MM.1S (cell line): ENCODE data around the gene ATP2A2.

Experiments
- EZH2 ChIP-seq: fragments of 300-600 bp; sonication (generic); optimal IDR thresholded peaks from 2 replicates; pipeline ENCODE3; 2017; ENCODE audit warnings: low read depth, mild to moderate bottlenecking, antibody characterized with exemption, low read length, mixed read lengths
- EZH2phosphoT487 ChIP-seq: fragments of 300-600 bp; sonication (generic); IDR thresholded peaks from 2 replicates; pipeline ENCODE4 v1.6.1; 2018; ENCODE audit warnings: antibody characterized with exemption, low read length
- TF ChIP-seq, protein P1 (sequence below): fragments of 300-600 bp; sonication (generic); IDR thresholded peaks from 2 replicates; pipeline ENCODE4 v1.5.1; 2016; ENCODE audit warnings: antibody characterized with exemption, low read length, mixed read lengths

DNA sequence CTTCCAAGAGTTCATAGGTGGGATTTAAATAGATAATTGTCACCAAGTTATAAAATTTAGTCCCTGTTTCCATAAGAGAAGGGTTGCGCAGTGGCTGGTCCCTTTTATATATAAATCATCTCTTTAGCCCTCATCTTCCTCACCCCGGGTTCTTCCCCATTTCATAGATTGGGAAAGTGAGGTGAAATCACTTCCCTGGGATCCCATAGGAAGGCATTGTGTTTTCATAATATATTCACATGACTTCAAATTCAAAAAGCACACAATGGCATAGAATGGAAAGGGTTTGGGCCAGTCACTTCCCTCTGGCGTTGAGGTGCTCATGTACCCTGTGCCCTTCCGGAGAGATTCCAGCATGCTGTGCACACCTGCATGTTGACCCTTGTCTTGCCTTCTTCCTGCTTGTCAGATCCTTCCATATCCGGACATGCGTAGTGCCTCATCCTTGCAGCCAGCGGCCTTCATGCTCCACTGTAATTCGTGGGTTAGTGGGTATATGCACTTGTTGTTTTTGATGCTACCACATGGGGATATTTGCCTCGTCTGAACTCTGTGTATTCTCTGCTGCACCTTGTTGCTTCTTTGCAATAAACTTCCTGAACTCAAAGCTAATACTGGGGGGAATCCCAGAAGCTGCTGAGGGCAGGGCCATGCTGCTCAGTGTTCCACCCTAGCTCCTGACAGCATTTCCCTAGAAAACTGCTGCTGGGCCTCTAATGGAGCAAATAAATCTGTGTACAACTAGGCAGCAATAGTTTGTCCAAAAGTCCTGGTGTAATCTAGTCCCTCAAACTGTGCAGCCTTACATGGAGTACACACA lies 62.9 kb downstream of the ATP2A2 start:
- TF ChIP-seq, protein P1, sequence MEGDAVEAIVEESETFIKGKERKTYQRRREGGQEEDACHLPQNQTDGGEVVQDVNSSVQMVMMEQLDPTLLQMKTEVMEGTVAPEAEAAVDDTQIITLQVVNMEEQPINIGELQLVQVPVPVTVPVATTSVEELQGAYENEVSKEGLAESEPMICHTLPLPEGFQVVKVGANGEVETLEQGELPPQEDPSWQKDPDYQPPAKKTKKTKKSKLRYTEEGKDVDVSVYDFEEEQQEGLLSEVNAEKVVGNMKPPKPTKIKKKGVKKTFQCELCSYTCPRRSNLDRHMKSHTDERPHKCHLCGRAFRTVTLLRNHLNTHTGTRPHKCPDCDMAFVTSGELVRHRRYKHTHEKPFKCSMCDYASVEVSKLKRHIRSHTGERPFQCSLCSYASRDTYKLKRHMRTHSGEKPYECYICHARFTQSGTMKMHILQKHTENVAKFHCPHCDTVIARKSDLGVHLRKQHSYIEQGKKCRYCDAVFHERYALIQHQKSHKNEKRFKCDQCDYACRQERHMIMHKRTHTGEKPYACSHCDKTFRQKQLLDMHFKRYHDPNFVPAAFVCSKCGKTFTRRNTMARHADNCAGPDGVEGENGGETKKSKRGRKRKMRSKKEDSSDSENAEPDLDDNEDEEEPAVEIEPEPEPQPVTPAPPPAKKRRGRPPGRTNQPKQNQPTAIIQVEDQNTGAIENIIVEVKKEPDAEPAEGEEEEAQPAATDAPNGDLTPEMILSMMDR = no peak
- TF ChIP-seq EZH2phosphoT487 = no peak
- no peak for TF ChIP-seq EZH2
